Liver (tissue), 3 donors: ENCODE measurements around the gene ADK.

ENCODE experiments used
- CTCF ChIP-seq: fragments of 150-350 bp; IDR thresholded peaks from 2 replicates; pipeline ENCODE4 v1.5.1; 2017; ENCODE audit warnings: improper control_type of control experiment, low read depth, low read length; ENCODE audit not compliant: missing input control
- TAF1 ChIP-seq: conservative IDR thresholded peaks from 2 replicates; pipeline ENCODE4 v1.6.1; 2016; ENCODE audit warnings: antibody characterized with exemption, mild to moderate bottlenecking
- TF ChIP-seq, protein P1 (sequence below): IDR thresholded peaks from 2 replicates; pipeline ENCODE4 v1.6.1; 2016; ENCODE audit warnings: antibody characterized with exemption
- donor health status: healthy.
- donor health status: healthy.

- no peak for TF ChIP-seq CTCF
- TF ChIP-seq, protein P1, sequence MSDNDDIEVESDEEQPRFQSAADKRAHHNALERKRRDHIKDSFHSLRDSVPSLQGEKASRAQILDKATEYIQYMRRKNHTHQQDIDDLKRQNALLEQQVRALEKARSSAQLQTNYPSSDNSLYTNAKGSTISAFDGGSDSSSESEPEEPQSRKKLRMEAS, result no peak
- no peak for TF ChIP-seq TAF1
Observed at GRCh38 chr10:74249865-74250264, 98.8 kb downstream of the ADK start.
